Measurements from ENCODE around the gene TENM4.

The TENM4 gene

GRCh38 chr11:78786746-78787145 is 654.1 kb downstream of the TENM4 start:
- H3K4me3 ChIP-seq (ENCODE audit: low read depth, low read length): no peak overlapping the region
- TF ChIP-seq CTCF (conservative IDR thresholded peaks at IDR 0.05; ENCODE audit: low read depth, low read length): no peak
- no peak for DNase-seq (ENCODE audit: low read depth)

- no peak overlapping the region for H3K4me3 ChIP-seq (ENCODE audit: low read depth, low read length)
- no peak for TF ChIP-seq CTCF (conservative IDR thresholded peaks at IDR 0.05; ENCODE audit: low read depth, low read length)
- no peak for DNase-seq (ENCODE audit: low read depth)
These were observed 654.7 kb downstream of the TENM4 start for GRCh38 chr11:78786086-78786485.

GRCh38 chr11:78784321-78785061 is 656.3 kb downstream of the TENM4 start:
- DNase-seq (ENCODE audit: low read depth): peak; percentile 54
- no peak for TF ChIP-seq CTCF (conservative IDR thresholded peaks at IDR 0.05; ENCODE audit: low read depth, low read length)
- H3K4me3 ChIP-seq (ENCODE audit: low read depth, low read length): no peak overlapping the region

- TF ChIP-seq CTCF (conservative IDR thresholded peaks at IDR 0.05; ENCODE audit: low read depth, low read length): no peak
- no peak overlapping the region for H3K4me3 ChIP-seq (ENCODE audit: low read depth, low read length)
- no peak for DNase-seq (ENCODE audit: low read depth)
These were observed 657.0 kb downstream of the TENM4 start for GRCh38 chr11:78783846-78784245.

GRCh38 chr11:78783301-78783700 is 657.5 kb downstream of the TENM4 start:
- DNase-seq (ENCODE audit: low read depth): no peak
- TF ChIP-seq CTCF (conservative IDR thresholded peaks at IDR 0.05; ENCODE audit: low read depth, low read length): no peak
- H3K4me3 ChIP-seq (ENCODE audit: low read depth, low read length): no peak overlapping the region

GRCh38 chr11:78782725-78783124 is 658.1 kb downstream of the TENM4 start:
- TF ChIP-seq CTCF (conservative IDR thresholded peaks at IDR 0.05; ENCODE audit: low read depth, low read length): no peak
- peak; percentile 22 for DNase-seq (ENCODE audit: low read depth)
- no peak overlapping the region for H3K4me3 ChIP-seq (ENCODE audit: low read depth, low read length)

GRCh38 chr11:78780889-78781288 is 659.9 kb downstream of the TENM4 start:
- no peak for TF ChIP-seq CTCF (conservative IDR thresholded peaks at IDR 0.05; ENCODE audit: low read depth, low read length)
- no peak overlapping the region for H3K4me3 ChIP-seq (ENCODE audit: low read depth, low read length)
- no peak for DNase-seq (ENCODE audit: low read depth)

Measured in choroid plexus epithelial cell (primary cell).